Fibroblast of lung (primary cell): ENCODE measurements around the gene S1PR1. TPM values are rescaled to one million over a fixed set of nuclear protein-coding genes. Genes with fewer than 3 reads are reported as not detected.
"Not testable (repeated sequence)": the region's sequence is repeated elsewhere in the genome, so short reads cannot be mapped to it uniquely, and the experiment has no call there.

Experiments used
- DNase-seq, 2 donors: peaks; one replicate each; pipeline versions ENCODE4 v3.0.0 to v3.0.0-alpha.2; 2010; ENCODE audit warnings: low read depth in 2 of 2
- H2AFZ ChIP-seq: 2 replicates; pipeline ENCODE4 v1.5.1; 2012; ENCODE audit warnings: low read length, control low read depth, inconsistent platforms
- H3K27ac ChIP-seq: 2 replicates; pipeline ENCODE4 v1.5.1; 2011; ENCODE audit warnings: low read length, control low read depth; ENCODE audit not compliant: insufficient read depth
- H3K27me3 ChIP-seq: 2 replicates; pipeline ENCODE4 v1.5.1; 2011; ENCODE audit warnings: mild to moderate bottlenecking, low read length; ENCODE audit not compliant: control insufficient read depth, insufficient read depth
- H3K36me3 ChIP-seq: 2 replicates; pipeline ENCODE4 v1.5.1; 2011; ENCODE audit warnings: low read length; ENCODE audit not compliant: control insufficient read depth, insufficient read depth
- H3K4me1 ChIP-seq: 2 replicates; pipeline ENCODE4 v1.5.1; 2011; ENCODE audit warnings: low read length; ENCODE audit not compliant: control insufficient read depth, insufficient read depth; ENCODE audit errors: extremely low read depth
- H3K4me2 ChIP-seq: 2 replicates; pipeline ENCODE4 v1.5.1; 2011; ENCODE audit warnings: low read length, control low read depth; ENCODE audit not compliant: insufficient read depth; ENCODE audit errors: extremely low read depth
- H3K4me3 ChIP-seq, 4 experiments: fragments of 200-600 bp in 1 of 4; sonication (generic) in 1 of 4; replicated peaks in 1 of 4; 2 replicates each; pipeline ENCODE4 v1.5.1; 2011 to 2016; ENCODE audit warnings: low read length in 4 of 4, low read depth in 3 of 4, mild to moderate bottlenecking in 3 of 4, control low read depth in 2 of 4, inconsistent platforms in 1 of 4, mixed read lengths in 1 of 4; ENCODE audit not compliant: insufficient read depth in 1 of 4; ENCODE audit errors: control extremely low read depth in 1 of 4
- H3K79me2 ChIP-seq: 2 replicates; pipeline ENCODE4 v1.5.1; 2012; ENCODE audit warnings: mild to moderate bottlenecking, low read length, inconsistent platforms; ENCODE audit not compliant: control insufficient read depth, insufficient read depth
- H3K9ac ChIP-seq: 2 replicates; pipeline ENCODE4 v1.5.1; 2011; ENCODE audit warnings: mild to moderate bottlenecking, low read length, control low read depth; ENCODE audit not compliant: insufficient read depth
- H3K9me3 ChIP-seq: 2 replicates; pipeline ENCODE4 v1.5.1; 2012; ENCODE audit warnings: low read depth, low read length; ENCODE audit not compliant: control insufficient read depth, insufficient read depth
- H4K20me1 ChIP-seq: 2 replicates; pipeline ENCODE4 v1.5.1; 2011; ENCODE audit warnings: low read length; ENCODE audit not compliant: control insufficient read depth, insufficient read depth; ENCODE audit errors: extremely low read depth
- CTCF ChIP-seq, 2 donors: IDR thresholded peaks in 1 of 2; conservative IDR thresholded peaks in 1 of 2; 1 replicate in 1 of 2; 2 replicates in 1 of 2; pipeline ENCODE4 v1.5.1; 2011 to 2012; ENCODE audit warnings: low read length in 2 of 2, control low read depth in 1 of 2, inconsistent platforms in 1 of 2, low read depth in 1 of 2, mild to moderate bottlenecking in 1 of 2
- EZH2 ChIP-seq: IDR thresholded peaks from 2 replicates; pipeline ENCODE4 v1.5.1; 2012; ENCODE audit warnings: low read length, control low read depth, mild to moderate bottlenecking; ENCODE audit errors: missing control alignments
- polyA plus RNA-seq, 2 donors: library from polyadenylated mRNA; depleted of rRNA in 1 of 2; stranded (reverse) in 1 of 2; unstranded in 1 of 2; fragments of >200 nt; gene quantifications; 2 replicates each; pipeline ENCODE4 v1.2.1, GENCODE V29; 2011 to 2012; ENCODE audit warnings: missing spikeins in 1 of 2
- total RNA-seq: library from RNA; depleted of rRNA; stranded (reverse); fragments of >200 nt; gene quantifications from 2 replicates; pipeline ENCODE4 v1.2.1, GENCODE V29; 2014

The S1PR1 gene
- total and polyA plus RNA-seq, 2 donors (not counting 1 experiment from before 2014, with no cell fraction given), result 6.2 to 10.4 TPM

- Histone ChIP-seq H3K4me1 (no peaks in the 10 kb centered on the region), H3K27ac (no peak overlapping the region), H3K9me3 (no peaks in the 10 kb centered on the region), H4K20me1 (no peaks in the 10 kb centered on the region), H2AFZ (no peak overlapping the region), H3K4me3 (no peak overlapping the region), H3K4me2 (no peak overlapping the region), H3K27me3 (no peaks in the 10 kb centered on the region), H3K36me3 (no peaks in the 10 kb centered on the region), H3K79me2 (no peaks in the 10 kb centered on the region), H3K9ac (no peak overlapping the region)
- TF ChIP-seq CTCF (conservative IDR thresholded peaks at IDR 0.05 in 1 of 2, IDR thresholded peaks at IDR 0.05 in 1 of 2; ENCODE audit: low read depth in 1 of 2, low read length in 2 of 2), result no peak
- no peak for DNase-seq
Measured at GRCh38 chr1:101215363-101216011, 21.3 kb upstream of the S1PR1 start.

GRCh38 chr1:101216623-101217022 lies 20.2 kb upstream of the S1PR1 start:
- Histone ChIP-seq H3K4me2 (no peak overlapping the region), H3K4me3 (no peak overlapping the region), H4K20me1 (no peaks in the 10 kb centered on the region), H3K27ac (no peak overlapping the region), H3K4me1 (no peaks in the 10 kb centered on the region), H3K36me3 (no peaks in the 10 kb centered on the region), H3K27me3 (no peaks in the 10 kb centered on the region), H2AFZ (no peak overlapping the region), H3K79me2 (no peaks in the 10 kb centered on the region), H3K9me3 (no peaks in the 10 kb centered on the region), H3K9ac (no peak overlapping the region)
- no peak for DNase-seq
- TF ChIP-seq EZH2, result no peak
- no peak for TF ChIP-seq CTCF (conservative IDR thresholded peaks at IDR 0.05 in 1 of 2, IDR thresholded peaks at IDR 0.05 in 1 of 2; ENCODE audit: low read depth in 1 of 2, low read length in 2 of 2)

GRCh38 chr1:101217148-101217547 lies 19.7 kb upstream of the S1PR1 start:
- H3K9me3 ChIP-seq, result no peaks in the 10 kb centered on the region
- TF ChIP-seq EZH2 (no peak), CTCF (conservative IDR thresholded peaks at IDR 0.05 in 1 of 2, IDR thresholded peaks at IDR 0.05 in 1 of 2; ENCODE audit: low read depth in 1 of 2, low read length in 2 of 2) (no peak)

GRCh38 chr1:101218968-101219367 lies 17.9 kb upstream of the S1PR1 start:
- not testable (repeated sequence) for H3K4me2 ChIP-seq, H3K4me3 ChIP-seq, H2AFZ ChIP-seq, H3K36me3 ChIP-seq, H3K9me3 ChIP-seq, H4K20me1 ChIP-seq, H3K79me2 ChIP-seq, H3K27me3 ChIP-seq, H3K9ac ChIP-seq, DNase-seq, H3K4me1 ChIP-seq, H3K27ac ChIP-seq

More at GRCh38 chr1:101217148-101217547, 19.7 kb upstream of the S1PR1 start:
- DNase-seq, result no peak
- H3K9ac ChIP-seq, result no peak overlapping the region
- H4K20me1 ChIP-seq, result no peaks in the 10 kb centered on the region
- H3K4me2 ChIP-seq, result no peak overlapping the region
- no peaks in the 10 kb centered on the region for H3K4me1 ChIP-seq
- H2AFZ ChIP-seq, result no peak overlapping the region
- H3K4me3 ChIP-seq, result no peak overlapping the region
- no peak overlapping the region for H3K27ac ChIP-seq
- H3K79me2 ChIP-seq, result no peaks in the 10 kb centered on the region
- no peaks in the 10 kb centered on the region for H3K27me3 ChIP-seq
- no peaks in the 10 kb centered on the region for H3K36me3 ChIP-seq
